Testis (tissue), 2 donors: Measurements from ENCODE around the gene SMC5.

Experiments used
- POLR2A ChIP-seq: fragments of 450-650 bp; IDR thresholded peaks from one replicate; pipeline ENCODE4 v1.6.1; 2017; ENCODE audit warnings: antibody characterized with exemption, mild to moderate bottlenecking, moderate library complexity
- TF ChIP-seq, protein P1 (sequence below), 3 experiments: fragments of 450-650 bp in 2 of 3; fragments of 200-600 bp in 1 of 3; sonication (generic) in 1 of 3; IDR thresholded peaks; one replicate each; pipeline ENCODE4 v1.5.1; 2016 to 2019; ENCODE audit warnings: antibody characterized with exemption in 3 of 3, mild to moderate bottlenecking in 2 of 3, moderate library complexity in 1 of 3

DNA sequence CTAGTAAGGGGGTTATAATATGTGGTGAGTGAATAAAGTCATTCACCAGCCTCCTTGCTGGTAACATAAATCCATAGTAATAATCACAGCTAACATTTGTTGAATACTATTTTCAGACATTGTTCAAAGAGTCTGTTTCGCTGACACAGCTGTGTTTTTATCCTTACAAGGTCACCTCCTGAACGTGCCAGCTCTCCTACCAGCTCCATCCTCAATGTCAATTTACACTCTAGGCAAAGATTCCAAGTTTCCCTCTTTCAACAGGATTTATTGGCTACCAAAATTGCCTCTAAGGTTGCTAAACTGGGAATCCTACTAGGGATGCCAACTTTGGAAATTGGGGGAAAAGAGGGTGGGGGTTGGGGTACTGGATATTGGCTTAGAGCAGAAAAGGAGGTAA is 30.7 kb upstream of the SMC5 start:
- no peak for TF ChIP-seq POLR2A
- TF ChIP-seq, protein P1, sequence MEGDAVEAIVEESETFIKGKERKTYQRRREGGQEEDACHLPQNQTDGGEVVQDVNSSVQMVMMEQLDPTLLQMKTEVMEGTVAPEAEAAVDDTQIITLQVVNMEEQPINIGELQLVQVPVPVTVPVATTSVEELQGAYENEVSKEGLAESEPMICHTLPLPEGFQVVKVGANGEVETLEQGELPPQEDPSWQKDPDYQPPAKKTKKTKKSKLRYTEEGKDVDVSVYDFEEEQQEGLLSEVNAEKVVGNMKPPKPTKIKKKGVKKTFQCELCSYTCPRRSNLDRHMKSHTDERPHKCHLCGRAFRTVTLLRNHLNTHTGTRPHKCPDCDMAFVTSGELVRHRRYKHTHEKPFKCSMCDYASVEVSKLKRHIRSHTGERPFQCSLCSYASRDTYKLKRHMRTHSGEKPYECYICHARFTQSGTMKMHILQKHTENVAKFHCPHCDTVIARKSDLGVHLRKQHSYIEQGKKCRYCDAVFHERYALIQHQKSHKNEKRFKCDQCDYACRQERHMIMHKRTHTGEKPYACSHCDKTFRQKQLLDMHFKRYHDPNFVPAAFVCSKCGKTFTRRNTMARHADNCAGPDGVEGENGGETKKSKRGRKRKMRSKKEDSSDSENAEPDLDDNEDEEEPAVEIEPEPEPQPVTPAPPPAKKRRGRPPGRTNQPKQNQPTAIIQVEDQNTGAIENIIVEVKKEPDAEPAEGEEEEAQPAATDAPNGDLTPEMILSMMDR (IDR thresholded peaks at IDR 0.05): no peak
